Measurements from ENCODE around the gene ADGRG7. TPM values are rescaled to one million over a fixed set of nuclear protein-coding genes. Genes with fewer than 3 reads are reported as not detected.

ADGRG7 gene
- total RNA-seq, 1 experiment from 2014 or later, result not detected

DNA sequence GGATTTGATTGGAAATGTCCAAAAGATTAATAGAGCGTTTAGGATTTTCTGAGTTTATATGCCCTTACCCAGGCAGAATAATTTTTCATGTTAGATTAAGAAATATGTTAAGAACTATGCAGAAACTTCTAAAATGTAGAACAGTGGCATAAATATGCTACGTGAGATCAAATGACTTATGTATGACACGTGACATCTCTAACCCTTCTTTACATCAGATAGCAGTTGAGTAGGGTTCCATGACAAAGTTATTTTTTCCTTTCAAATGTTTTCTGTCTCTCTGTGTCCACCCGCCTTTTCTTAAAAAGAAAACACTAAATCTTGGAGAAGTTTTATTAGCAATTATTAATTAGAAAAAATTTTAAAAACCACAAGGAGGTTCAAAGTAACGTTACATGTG, 91.3 kb downstream of the ADGRG7 start:
- BruUV-seq (replicated peaks), result no TSS peak
- Histone ChIP-seq H3K9ac (ENCODE audit: low read length) (no peak overlapping the region), H3K27ac (ENCODE audit: low read length) (no peak overlapping the region), H3K27me3 (ENCODE audit: low read length) (no peaks in the 10 kb centered on the region), H3K4me1 (ENCODE audit: insufficient read depth, low read length) (peaks cover 8% of the 10 kb centered on the region; the same call in 1 of the 2 replicates), H3K4me3 (ENCODE audit: low read length) (no peak overlapping the region), H3K9me2 (replicated peaks; ENCODE audit: low read length) (no peaks in the 10 kb centered on the region), H3K9me3 (ENCODE audit: low read length) (no peaks in the 10 kb centered on the region), H3K36me3 (ENCODE audit: low read depth, low read length) (no peaks in the 10 kb centered on the region), H2AFZ (ENCODE audit: low read length) (no peak overlapping the region), H3K4me2 (ENCODE audit: low read length) (no peak overlapping the region), H3F3A (ENCODE audit: low read length, unreplicated experiment) (no peaks in the 10 kb centered on the region), H4K20me1 (ENCODE audit: low read length) (no peaks in the 10 kb centered on the region), H3K79me2 (ENCODE audit: low read length) (no peaks in the 10 kb centered on the region)
- CTCF ChIA-PET, result no interaction called here
- TF ChIP-seq, protein P1, sequence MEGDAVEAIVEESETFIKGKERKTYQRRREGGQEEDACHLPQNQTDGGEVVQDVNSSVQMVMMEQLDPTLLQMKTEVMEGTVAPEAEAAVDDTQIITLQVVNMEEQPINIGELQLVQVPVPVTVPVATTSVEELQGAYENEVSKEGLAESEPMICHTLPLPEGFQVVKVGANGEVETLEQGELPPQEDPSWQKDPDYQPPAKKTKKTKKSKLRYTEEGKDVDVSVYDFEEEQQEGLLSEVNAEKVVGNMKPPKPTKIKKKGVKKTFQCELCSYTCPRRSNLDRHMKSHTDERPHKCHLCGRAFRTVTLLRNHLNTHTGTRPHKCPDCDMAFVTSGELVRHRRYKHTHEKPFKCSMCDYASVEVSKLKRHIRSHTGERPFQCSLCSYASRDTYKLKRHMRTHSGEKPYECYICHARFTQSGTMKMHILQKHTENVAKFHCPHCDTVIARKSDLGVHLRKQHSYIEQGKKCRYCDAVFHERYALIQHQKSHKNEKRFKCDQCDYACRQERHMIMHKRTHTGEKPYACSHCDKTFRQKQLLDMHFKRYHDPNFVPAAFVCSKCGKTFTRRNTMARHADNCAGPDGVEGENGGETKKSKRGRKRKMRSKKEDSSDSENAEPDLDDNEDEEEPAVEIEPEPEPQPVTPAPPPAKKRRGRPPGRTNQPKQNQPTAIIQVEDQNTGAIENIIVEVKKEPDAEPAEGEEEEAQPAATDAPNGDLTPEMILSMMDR (conservative IDR thresholded peaks at IDR 0.05; ENCODE audit: low read depth, low read length), result no peak
- TF ChIP-seq EZH2 (IDR thresholded peaks at IDR 0.05; ENCODE audit: low read length, unreplicated experiment) (no peak), EZH2phosphoT487 (IDR thresholded peaks at IDR 0.05; ENCODE audit: borderline replicate concordance, low read length) (no peak)
- intact Hi-C loops (cut with micrococcal nuclease), result loop anchor here (5.0 kb wide), 1 partner anchor 883 kb away; the partner anchor contains the start of gene CMSS1
- DNase-seq (no peak), ATAC-seq (no peak)
- POLR2A ChIA-PET (ENCODE audit: unreplicated experiment), result no interaction called here

DNA sequence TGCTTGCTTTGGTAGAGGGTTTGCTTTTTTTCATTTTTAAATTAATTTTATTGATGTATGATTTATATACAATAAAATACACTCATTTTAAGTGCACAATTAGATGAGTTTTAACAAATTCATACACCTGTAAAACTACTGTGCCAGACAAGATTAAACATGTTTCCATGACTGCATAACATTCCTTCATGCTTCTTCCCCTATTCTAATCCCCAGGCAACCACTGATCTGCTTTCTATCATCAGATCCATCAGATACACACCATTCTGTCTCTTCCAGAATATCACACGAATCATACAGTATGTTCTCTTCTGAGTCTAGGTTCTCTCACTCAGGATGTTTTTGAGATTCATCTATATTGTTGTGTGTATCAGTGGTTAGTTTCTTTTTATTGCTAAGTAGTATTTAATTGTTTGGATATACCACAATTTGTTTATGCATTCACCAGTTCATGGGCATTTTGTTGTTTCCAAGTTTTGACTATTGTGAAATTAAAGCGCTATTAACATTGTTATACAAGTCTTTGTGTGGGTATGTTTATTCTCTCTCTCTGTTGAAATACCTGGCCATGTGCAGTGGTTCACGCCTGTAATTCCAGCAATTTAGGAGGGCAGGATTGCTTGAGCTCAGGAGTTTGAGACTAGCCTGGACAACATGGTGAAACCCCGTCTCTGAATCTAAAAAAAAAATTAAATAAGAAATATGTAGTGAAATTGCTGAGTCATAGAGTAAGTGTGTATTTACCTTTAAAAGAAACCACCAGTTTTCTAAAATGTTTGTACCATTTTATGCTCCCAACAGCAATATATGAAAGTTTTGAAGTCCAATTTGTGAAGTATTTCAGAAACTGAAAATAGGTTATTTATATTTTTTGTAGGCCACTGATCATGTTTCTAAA, 92.9 kb downstream of the ADGRG7 start:
- no peak overlapping the region for H3K9ac ChIP-seq (ENCODE audit: low read length)
- no peaks in the 10 kb centered on the region for H3K36me3 ChIP-seq (ENCODE audit: low read depth, low read length)
- no peaks in the 10 kb centered on the region for H3K9me2 ChIP-seq (replicated peaks; ENCODE audit: low read length)
- no peaks in the 10 kb centered on the region for H3K9me3 ChIP-seq (ENCODE audit: low read length)
- peak overlapping the region; percentile 25; the same call in 1 of the 2 replicates for H2AFZ ChIP-seq (ENCODE audit: low read length)
- no peak overlapping the region for H3K27ac ChIP-seq (ENCODE audit: low read length)
- H3F3A ChIP-seq (ENCODE audit: low read length, unreplicated experiment), result no peaks in the 10 kb centered on the region
- no peaks in the 10 kb centered on the region for H3K79me2 ChIP-seq (ENCODE audit: low read length)
- peaks cover 7% of the 10 kb centered on the region; the same call in 1 of the 2 replicates for H3K4me1 ChIP-seq (ENCODE audit: insufficient read depth, low read length)
- BruUV-seq (replicated peaks), result no TSS peak
- no peak overlapping the region for H3K4me2 ChIP-seq (ENCODE audit: low read length)
- POLR2A ChIA-PET (ENCODE audit: unreplicated experiment), result no interaction called here
- H3K27me3 ChIP-seq (ENCODE audit: low read length), result no peaks in the 10 kb centered on the region
- no peak for TF ChIP-seq EZH2 (IDR thresholded peaks at IDR 0.05; ENCODE audit: low read length, unreplicated experiment)
- TF ChIP-seq, protein P1 (conservative IDR thresholded peaks at IDR 0.05; ENCODE audit: low read depth, low read length), result no peak
- no peak for TF ChIP-seq EZH2phosphoT487 (IDR thresholded peaks at IDR 0.05; ENCODE audit: borderline replicate concordance, low read length)
- intact Hi-C loops (cut with micrococcal nuclease), result loop anchor here (5.0 kb wide), 1 partner anchor 885 kb away; the partner anchor contains the start of gene CMSS1
- no peak overlapping the region for H3K4me3 ChIP-seq (ENCODE audit: low read length)
- H4K20me1 ChIP-seq (ENCODE audit: low read length), result no peaks in the 10 kb centered on the region
- DNase-seq, result no peak
- CTCF ChIA-PET, result no interaction called here
- ATAC-seq, result no peak

DNA sequence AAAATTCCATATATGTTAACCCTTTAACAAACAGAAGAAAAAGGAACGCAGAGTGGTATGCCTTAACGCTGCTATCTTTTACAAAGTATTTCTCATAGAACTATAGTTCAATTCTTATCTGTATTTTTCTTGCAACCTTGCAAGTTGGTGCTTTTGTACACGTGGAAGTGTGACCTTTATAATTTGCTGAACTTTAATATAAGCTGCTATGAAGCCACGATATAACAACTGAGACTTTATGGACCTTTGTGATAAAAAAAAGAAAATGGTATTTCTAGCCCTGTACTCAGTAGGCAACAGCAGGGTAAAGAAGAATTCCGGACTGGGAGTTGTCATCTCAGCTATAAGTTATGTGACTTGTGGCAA, 93.6 kb downstream of the ADGRG7 start:
- ChIA-PET POLR2A (ENCODE audit: unreplicated experiment) (interaction anchor here (0.7 kb wide), 1 partner anchor 79 kb away, joined by 6 read pairs; no protein-coding TSS in a partner anchor), CTCF (no interaction called here)
- peaks cover 8% of the 10 kb centered on the region for H3K4me1 ChIP-seq (ENCODE audit: insufficient read depth, low read length)
- H3K36me3 ChIP-seq (ENCODE audit: low read depth, low read length), result no peaks in the 10 kb centered on the region
- no peak overlapping the region for H3K4me3 ChIP-seq (ENCODE audit: low read length)
- peak overlapping the region; percentile 25; the same call in 1 of the 2 replicates for H2AFZ ChIP-seq (ENCODE audit: low read length)
- no peaks in the 10 kb centered on the region for H3K9me2 ChIP-seq (replicated peaks; ENCODE audit: low read length)
- no peak for DNase-seq
- no peak overlapping the region for H3K27ac ChIP-seq (ENCODE audit: low read length)
- no peaks in the 10 kb centered on the region for H3K9me3 ChIP-seq (ENCODE audit: low read length)
- H3K27me3 ChIP-seq (ENCODE audit: low read length), result no peaks in the 10 kb centered on the region
- ATAC-seq, result no peak
- no peaks in the 10 kb centered on the region for H3F3A ChIP-seq (ENCODE audit: low read length, unreplicated experiment)
- TF ChIP-seq EZH2 (IDR thresholded peaks at IDR 0.05; ENCODE audit: low read length, unreplicated experiment), result no peak
- TF ChIP-seq, protein P1 (conservative IDR thresholded peaks at IDR 0.05; ENCODE audit: low read depth, low read length), result no peak
- no peaks in the 10 kb centered on the region for H3K79me2 ChIP-seq (ENCODE audit: low read length)
- no peak overlapping the region for H3K4me2 ChIP-seq (ENCODE audit: low read length)
- no peaks in the 10 kb centered on the region for H4K20me1 ChIP-seq (ENCODE audit: low read length)
- no TSS peak for BruUV-seq (replicated peaks)
- no peak overlapping the region for H3K9ac ChIP-seq (ENCODE audit: low read length)
- intact Hi-C loops (cut with micrococcal nuclease), result loop anchor here (5.0 kb wide), 1 partner anchor 886 kb away; the partner anchor contains the start of gene CMSS1

All from PC-3 (cell line).